GM12801 (cell line): ENCODE results near the gene SLC24A4.

Source experiments
- CTCF ChIP-seq: IDR thresholded peaks from one replicate; pipeline ENCODE4 v1.5.1; 2011; ENCODE audit warnings: control low read depth; ENCODE audit not compliant: insufficient read length; ENCODE audit errors: extremely low read depth

SLC24A4 gene

GRCh38 chr14:92519246-92520101 is 196.5 kb downstream of the SLC24A4 start:
- TF ChIP-seq CTCF, result no peak

- no peak for TF ChIP-seq CTCF
Observed at GRCh38 chr14:92520102-92521057, 197.4 kb downstream of the SLC24A4 start.

GRCh38 chr14:92521058-92521415 is 198.1 kb downstream of the SLC24A4 start:
- TF ChIP-seq CTCF, result no peak

GRCh38 chr14:92523752-92524151 is 200.8 kb downstream of the SLC24A4 start:
- TF ChIP-seq CTCF, result no peak

- TF ChIP-seq CTCF, result no peak
Observed at GRCh38 chr14:92524602-92525185, 201.7 kb downstream of the SLC24A4 start.

- no peak for TF ChIP-seq CTCF
Observed at GRCh38 chr14:92525322-92526095, 202.5 kb downstream of the SLC24A4 start.

GRCh38 chr14:92527721-92528120 is 204.8 kb downstream of the SLC24A4 start:
- TF ChIP-seq CTCF, result no peak
